ENCODE results near the gene PLEKHG3. TPM values are rescaled to one million over a fixed set of nuclear protein-coding genes. Genes with fewer than 3 reads are reported as not detected.
"Not testable (repeated sequence)": the region's sequence is repeated elsewhere in the genome, so short reads cannot be mapped to it uniquely, and the experiment has no call there.

PLEKHG3 gene
- 9.2 and 9.4 TPM in 2 replicates for total RNA-seq

DNA sequence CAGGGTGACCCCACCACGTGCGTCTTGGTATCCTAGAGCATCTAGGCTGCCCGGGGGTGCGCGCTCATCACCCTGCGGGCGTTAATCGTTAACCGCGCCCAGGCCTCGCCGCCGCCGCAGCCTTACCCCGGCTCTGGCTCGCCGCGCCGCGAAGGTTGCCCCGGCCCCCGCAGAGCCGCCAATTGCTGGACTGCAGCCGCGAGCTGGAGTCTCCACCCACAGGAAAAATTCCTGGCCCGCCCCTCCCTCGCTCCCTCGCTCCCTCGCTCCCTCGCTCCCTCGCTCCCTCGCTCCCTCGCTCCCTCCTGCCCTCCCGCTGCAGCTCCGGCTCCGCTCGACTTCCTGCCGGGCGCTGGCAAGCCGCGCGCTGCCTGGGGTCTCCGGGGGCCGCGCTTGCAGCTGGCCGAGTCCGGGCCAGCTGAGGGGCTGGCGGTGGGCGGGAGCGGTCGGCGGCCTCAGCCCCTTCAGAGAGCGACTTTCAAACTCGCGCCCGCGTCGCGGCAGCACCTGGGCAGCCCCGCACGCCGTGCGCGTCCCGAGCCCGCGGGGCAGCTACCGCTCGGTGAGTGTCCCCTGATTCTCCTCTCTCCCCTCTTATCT is at the start of gene PLEKHG3:
Gene PLEKHG3 (plus strand): TSS at position 282 of the 600 bp plus-strand sequence. CDS start 23,208 bp downstream, outside the sequence.
- peak; percentile 22 for DNase-seq

DNA sequence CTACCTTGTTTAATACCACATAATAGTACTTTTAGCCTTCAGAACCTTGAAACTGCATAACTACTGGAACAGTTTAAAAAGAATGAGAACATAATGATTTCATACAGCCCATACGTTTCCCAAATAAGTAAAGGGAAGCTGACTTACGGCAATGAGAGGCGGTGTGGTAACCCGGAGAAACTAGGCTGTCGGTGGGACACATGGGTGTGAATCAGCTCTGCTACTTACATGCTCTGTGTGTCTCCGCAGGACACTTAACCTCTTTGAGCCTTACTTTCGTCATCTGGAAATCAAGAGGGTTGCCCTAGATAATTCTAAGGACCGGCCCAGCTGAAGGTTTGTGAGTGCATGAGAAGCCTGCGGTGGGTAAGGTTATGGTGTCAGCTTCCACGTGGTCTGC is 49.3 kb upstream of the PLEKHG3 start:
- peak; percentile 40 for DNase-seq

DNA sequence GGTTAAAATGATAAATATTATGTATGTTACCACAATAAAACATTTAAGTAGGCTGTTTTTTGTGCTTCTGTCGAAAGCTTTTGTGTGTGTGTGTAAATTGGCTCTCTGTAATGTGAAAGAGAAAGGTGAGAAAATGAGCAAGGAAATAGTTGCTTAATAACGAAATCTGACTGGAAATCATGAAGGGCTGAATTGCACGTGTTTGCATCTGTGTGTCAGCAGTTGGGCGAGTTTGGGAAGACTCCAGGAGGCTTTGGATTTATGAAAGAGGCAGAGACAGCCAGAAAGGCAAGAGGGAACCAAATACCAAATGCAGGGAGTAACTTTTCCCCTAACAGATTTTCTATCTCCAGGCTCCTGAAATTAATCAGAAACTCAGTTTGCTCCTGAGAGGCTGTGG is 47.2 kb upstream of the PLEKHG3 start:
- DNase-seq: no peak

DNA sequence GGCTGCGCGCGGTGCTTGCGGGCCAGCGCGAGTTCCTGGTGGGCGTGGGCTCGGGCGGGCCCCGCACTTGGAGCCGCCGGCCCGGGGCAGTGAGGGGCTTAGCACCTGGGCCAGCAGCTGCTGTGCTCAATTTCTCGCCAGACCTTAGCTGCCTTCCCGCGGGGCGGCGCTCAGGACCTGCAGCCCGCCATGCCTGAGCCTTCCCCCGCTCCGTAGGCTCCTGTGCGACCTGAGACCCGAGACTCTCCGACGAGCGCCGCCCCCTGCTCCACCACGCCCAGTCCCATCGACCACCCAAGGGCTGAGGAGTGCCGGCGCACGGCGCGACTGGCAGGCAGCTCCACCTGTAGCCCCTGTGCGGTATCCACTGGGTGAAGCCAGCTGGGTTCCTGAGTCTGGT is 46.0 kb upstream of the PLEKHG3 start:
- DNase-seq: no peak

DNA sequence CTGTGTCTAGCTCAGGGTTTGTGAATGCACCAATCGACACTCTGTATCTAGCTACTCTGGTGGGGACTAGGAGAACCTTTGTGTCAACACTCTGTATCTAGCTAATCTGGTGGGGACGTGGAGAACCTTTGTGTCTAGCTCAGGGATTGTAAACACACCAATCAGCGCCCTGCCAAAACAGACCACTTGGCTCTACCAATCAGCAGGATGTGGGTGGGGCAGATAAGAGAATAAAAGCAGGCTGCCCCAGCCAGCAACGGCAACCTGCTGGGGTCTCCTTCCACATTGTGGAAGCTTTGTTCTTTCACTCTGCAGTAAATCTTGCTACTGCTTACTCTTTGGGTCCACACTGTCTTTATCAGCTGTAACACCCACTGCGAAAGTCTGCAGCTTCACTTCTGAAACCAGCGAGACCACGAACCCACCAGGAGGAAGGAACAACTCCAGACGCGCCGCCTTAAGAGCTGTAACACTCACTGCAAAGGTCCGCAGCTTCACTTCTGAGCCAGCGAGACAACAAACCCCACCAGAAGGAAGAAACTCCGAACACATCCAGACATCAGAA is 45.4 kb upstream of the PLEKHG3 start:
- DNase-seq: not testable (repeated sequence)

DNA sequence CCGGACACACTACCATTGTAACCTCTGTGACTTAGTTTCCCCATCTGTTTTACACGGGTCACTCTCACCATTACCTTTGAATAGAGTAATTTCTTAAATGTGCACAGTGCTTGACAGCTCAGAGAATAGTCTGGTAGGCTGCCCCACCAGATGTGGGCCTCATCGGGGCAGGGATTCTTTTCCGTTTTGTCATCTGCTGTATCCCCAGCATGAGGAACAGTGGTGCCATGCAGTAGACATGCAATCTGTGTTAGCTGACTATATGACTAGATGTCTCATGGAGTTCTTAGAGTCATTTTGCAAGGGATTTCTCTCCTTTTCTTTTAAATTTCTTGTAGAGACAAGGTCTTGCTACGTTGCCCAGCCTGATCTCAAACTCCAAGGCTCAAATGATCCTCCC is 44.9 kb upstream of the PLEKHG3 start:
- DNase-seq: no peak

DNA sequence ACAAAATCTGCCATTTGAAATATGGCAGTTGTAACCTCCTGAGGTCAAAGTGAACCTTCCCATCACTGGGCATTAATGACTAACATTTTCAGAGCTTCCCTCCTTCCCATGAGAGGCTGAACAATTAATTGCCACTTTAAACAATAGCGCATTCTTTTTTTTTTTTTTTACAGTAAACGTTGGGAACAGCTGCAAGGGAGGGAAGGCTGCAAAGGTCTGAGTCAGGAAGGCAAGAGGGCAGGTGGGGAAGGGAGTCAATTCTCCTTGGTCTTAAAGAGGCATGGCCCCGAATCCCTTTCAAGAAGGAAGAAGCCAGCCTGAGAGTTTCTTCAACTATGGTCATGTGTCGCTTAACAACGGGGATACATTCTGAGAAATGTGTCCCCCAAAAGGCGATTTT is 41.0 kb upstream of the PLEKHG3 start:
- DNase-seq: peak; percentile 31

DNA sequence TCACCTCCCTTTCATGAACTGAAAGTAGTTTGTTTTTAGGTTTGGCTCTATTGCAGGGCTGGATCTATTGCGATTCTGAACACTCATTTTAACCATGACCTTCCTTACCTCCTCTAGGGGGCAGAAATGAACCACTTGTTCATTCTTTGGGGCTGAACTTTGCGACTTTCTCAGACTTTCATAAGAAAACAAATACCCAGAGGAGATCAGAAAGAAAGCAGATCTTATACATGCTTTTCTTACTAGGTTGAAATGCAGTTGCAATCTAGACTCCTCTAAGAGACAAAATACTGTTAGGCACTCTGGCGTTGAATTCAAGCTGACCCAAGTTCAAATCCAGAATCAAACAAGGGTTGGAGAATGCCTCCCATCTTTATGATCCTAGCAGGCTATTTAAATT is 32.6 kb upstream of the PLEKHG3 start:
- peak; percentile 69 for DNase-seq

DNA sequence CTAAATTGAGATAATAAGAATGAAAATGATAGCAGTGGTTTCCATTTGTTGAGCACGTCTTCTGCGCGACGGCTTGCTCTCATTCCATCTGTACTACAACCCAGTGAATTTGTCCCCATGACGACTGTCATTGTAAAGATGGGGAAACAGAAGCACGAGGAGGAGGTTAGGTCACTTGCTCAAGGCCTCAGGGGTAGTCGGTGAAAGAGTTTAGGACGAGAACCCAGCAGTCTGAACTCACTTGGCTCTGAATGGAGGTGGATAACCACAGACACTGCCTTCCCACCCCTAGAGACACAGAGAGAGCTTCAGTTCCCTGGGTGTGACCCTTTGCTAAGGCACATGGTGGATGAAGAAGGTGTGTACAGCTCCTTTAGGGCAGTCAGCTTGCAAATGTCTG is 30.9 kb upstream of the PLEKHG3 start:
- no peak for DNase-seq

DNA sequence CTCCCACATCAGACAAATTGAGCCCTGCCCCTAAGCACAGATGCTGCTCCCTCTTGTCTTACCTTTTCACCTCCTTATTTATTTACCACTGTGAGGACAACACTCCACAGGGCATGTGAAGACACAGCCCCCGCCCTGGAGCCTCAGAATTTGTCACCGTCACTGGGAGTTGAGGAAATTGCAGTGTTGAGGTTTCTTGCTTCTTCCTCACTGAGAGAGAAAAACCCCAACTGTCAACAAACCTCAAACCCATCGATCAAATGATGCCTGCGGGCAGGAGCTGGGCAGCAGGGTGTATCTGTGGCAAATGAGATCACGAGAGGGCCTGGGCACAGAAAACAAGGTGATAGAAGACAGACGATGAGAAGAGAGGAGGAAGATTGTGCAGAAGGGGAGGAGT is 30.5 kb upstream of the PLEKHG3 start:
- no peak for DNase-seq

DNA sequence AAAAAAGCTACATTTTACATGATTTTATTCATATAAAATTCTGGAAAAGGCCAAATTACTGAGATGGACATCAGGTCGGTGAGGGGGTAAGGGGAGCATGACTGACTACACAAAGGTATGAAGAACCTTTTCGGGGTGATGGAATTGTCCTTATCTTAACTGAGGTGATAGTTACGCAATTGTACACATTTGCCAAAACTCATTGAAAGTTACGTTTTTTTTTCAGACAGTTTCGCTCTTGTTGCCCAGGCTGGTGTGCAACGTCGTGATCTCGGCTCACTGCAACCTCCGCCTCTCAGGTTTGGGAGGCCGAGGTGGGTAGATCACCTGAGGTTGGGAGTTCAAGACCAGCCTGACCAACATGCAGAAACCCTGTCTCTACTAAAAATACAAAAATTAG is 29.4 kb upstream of the PLEKHG3 start:
- no peak for DNase-seq

DNA sequence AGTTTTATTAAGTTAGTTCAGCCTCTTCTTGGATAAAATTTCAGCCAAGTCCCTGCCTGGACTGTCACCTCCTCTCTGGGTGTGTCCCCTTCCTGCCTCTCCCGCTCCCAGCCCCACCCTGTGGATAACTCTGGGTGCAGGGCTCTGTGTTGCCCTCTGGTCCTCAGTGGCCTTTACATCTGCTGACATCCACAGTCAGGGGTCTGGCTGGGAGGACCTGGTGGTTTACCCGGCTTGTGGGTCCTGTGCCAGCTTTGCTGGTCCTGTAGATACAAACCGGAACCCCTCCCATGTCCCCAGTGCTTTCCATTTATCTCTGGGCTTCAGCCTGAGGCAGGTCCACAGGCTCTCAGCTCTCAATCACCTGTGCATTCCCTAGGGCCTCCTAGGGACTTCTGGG is 28.9 kb upstream of the PLEKHG3 start:
- no peak for DNase-seq

DNA sequence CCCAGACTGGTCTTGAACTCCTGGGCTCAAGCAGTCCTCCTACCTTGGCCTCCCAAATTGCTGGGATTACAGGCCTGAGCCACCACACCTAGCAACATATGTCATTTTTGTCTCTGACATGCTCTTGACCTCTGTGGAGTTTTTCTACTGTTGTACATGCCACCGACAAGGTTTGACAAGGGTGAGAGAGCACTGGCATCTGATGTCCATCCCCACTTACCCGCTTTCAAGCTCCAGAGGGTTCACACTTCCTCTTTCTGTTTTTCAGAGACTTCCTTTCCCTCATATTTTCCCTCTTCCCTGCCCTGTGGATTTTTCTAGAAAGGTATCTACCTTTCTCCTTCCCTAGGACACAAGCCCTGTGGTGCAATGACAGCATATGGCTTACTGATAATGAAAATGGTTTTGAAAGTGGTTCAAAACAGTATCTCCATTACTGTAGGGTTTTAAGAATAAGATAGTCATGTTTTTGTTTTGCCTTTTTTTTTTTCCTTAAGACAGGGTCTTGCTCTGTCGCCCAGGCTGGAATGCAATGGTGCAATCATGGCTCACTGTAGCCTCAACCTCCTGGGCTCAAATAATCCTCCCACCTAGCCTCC is 27.7 kb upstream of the PLEKHG3 start:
- no peak for DNase-seq

DNA sequence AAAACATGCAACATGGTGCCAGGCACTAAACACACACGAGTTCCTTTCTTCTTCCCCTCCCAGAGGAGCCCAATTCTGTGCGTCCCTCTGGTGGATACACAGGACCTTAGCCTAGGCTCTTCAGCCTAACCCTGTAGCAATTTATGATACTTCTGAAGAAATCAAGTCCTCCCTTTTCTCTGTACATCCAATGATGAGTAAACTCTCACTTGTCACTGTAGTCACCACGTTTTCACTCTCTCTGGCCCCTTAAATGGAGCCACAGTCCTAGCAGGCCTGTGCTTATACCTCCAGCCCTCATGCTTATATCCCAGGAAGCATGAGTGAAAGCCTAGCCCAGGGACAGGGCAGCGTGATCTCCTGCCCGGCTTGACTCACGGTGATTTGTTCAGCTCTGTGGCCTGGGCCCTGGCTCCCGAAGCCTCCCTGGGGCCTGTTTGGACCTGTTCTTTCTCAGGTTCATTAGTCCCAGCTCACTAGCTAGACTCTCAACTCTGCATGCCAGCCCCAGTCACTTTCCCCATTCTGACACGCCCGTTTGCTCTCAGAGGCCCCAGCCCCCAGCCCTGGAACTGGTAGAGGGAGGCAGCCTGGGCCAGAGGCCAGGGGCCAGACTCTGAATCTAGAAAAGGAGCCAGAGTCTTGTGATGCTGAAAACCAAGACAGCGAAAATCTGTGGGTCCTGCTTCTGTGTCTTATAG is 24.1 kb upstream of the PLEKHG3 start:
- DNase-seq: no peak

DNA sequence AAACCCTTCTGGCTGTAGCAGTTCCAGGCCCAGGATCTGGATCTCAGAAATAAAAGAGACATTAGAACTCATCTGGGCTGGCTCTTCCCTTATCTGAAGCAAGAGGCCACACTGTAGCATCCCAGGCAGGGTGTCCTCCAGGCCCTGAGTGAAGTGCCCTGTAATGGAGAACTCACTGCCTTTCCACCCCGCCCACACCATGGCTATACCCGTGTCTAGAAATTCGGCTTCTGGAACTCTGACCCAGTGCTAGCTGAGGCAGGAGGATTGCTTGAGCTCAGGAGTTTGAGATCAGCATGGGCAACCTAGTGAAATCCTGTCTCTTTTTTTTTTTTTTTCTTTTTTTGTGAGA is 23.5 kb upstream of the PLEKHG3 start:
- DNase-seq: no peak

DNA sequence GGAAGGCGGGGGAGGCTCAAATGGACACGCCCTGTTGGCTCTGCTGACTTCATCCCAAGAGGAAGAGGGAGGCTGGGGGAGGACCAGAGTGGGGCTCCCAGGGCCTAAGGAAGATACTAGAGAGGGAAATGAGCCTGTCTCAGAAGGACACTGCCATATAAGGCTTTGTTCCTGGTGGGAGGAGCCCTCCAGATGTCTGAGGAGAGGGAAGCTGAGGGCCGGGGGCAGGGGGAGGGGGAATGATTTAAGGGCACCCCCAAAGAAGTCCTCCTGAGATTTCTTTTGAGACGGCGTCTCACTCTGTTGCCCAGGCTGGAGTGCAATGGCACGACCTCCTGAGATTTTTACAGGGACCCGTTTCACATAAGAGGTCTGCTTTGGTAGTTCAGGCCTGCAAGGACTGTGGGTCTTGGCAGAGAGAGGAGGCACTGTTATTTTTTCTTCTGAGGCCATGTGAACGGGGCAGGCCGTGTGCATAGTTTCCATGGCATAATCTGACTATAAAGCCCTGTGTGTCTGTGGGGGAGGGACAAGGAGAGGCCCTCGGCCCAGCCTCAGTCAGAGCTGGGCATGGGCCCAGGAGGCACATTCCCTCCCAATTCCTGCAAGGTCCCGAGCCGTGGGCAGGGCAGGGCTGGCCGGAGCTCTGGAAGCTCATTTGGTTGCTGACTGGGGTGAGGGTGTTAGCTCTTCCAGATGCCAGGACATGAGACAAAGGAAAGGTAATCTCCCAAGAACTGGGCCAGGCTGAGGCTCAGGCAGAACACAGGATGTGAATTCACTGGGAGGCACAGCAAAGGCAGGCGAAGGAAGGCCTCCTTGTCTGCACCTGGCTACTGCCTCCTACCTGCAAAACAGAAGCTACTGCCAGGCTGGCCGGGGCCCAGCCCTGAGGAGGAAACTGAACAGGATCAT is 22.2 kb upstream of the PLEKHG3 start:
- no peak for DNase-seq

DNA sequence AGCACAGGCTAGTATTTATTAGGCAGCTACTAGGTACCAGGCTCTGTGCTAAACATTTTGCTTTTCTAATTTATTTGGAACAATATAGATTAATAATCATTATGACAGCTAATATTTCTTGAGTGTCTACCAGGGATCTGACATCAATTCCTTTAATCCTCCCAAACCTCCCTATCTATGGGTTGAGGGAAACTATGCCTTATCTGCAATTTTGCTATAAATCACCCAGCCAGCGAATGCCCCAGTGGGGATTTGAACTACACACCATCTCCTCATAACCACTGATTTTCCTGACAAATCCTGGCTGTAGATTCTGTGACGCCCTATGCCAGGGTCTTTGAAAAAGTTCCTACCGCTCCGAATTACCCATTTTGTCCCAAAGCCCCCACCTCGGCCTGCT is 21.4 kb upstream of the PLEKHG3 start:
- no peak for DNase-seq

DNA sequence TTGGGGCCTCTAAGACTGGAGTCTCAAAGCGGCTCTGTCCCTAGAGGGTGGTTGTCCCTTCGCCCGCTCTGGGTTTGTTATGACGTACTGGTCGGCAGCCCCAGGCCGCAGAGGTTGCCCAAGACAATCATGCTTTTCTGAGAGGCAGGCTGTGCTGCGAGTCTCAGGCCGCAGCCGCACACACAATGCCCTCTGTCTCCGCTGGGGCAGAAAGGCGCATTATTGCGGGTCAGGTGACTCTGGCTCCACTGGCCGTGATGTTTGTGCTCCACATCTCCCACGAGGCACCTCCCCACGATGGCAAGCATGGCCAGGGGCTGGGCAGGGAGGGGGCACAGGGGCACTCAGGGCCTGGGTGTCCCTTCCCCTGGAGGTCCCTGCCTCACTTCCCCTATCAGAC is 21.0 kb upstream of the PLEKHG3 start:
- DNase-seq: no peak

DNA sequence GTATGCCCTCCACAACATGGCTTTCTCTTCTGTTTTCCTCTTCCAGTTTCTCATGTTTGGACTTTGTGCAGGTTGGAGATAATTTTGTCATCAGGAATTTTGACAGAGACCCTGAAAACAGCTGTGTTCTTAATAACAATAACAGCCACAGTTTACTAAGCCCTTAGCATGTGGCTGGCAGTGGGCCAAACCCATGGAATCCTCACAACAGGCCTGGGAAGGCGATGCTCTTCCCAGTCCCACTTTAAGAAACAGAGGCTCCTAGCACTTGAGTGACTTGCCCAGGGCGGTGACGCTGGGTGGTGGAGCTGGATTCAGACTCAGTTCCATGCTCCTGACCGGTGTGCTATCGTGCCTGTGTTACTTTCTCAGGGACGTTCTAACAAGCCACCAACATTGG is 20.1 kb upstream of the PLEKHG3 start:
- no peak for DNase-seq

DNA sequence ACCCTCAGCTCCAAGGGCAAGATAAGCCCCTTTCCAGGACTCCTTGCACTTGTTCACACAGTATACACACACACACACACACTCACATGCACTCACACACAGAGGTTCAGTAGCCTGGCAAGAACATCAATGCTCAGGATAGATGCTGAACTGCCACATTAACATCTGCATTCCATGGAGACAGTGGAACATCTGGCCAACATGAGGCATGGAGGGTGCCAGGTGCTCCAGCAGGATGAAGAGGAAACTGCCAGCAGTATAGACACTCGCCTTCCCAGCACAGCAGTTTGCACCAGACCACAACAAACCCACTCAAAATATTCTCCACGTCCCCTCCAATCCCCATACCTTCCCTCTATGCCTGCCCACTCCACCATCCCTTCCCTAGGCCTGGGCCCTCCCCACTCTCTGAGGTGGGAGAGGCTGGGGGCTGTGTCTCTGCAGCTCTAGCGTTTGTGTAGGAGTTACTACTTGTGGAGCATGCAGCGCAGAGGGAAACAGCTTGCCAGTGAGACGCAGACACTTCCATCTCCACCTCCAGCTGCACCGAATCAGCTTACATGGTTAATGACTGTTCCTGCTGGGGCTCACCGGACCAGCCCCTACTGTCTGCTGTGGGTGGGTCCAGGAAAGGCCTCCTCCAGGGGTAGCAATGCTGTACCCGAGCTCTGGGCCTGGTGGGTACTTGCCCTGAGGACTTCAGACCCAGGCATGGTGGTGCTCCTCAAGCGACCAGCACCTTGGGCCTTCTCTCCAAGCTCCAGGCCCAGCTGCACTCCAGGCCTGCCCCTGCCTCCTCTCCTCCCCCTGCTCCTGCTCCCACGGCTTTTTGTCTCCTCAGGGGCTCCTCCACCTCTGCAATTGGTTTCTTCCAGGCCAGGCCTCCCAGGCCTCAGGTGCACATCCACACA is 18.6 kb upstream of the PLEKHG3 start:
- no peak for DNase-seq

DNA sequence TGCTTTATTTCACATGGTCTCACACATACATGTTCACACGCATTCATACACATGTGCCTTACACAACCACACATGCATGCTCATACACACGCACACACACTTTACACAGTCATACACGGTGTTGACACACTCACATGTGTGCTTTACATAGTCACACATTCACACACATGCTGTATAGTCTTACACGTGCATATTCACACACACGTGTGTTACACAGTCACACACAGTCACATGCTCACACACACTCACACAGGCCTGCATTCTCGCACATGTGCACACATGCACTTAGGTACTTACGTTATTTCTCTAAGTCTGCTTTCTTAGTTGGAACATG is 18.0 kb upstream of the PLEKHG3 start:
- no peak for DNase-seq

DNA sequence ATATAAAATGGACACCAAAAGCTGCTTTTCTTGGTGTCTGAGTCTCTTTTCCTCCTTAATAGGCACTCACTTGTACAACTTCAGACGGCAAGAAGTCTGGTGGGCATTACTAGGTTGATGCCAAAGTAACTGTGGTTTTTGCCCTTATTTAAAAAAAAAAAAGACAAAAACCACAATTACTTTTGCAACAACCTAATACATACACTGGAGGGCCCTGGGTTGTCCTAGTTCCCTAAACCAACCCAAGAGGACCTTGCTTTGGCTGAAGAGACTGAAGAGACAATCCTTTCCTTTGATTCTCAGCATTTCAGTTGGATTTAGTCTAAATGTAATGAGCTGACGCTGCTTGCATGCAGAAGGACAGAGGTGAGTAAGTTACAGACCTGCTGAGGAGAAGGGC is 16.2 kb upstream of the PLEKHG3 start:
- no peak for DNase-seq
